HFF-Myc (cell line): ENCODE results near the gene PARD3.
"Not testable (repeated sequence)": the region's sequence is repeated elsewhere in the genome, so short reads cannot be mapped to it uniquely, and the experiment has no call there.

Source experiments
- DNase-seq: peaks from one replicate; pipeline ENCODE4 v3.0.0-alpha.2; 2011; ENCODE audit warnings: low read depth; ENCODE audit errors: extremely low read depth
- H3K4me3 ChIP-seq: replicated peaks from 2 replicates; pipeline ENCODE4 v1.5.1; 2011; ENCODE audit warnings: low read depth, mild to moderate bottlenecking, control low read depth, low read length
- TF ChIP-seq, protein P1 (sequence below): IDR thresholded peaks from 2 replicates; pipeline ENCODE4 v1.5.1; 2012; ENCODE audit warnings: mild to moderate bottlenecking, low read depth, low read length, control low read depth; ENCODE audit errors: missing control alignments

PARD3 gene

DNA sequence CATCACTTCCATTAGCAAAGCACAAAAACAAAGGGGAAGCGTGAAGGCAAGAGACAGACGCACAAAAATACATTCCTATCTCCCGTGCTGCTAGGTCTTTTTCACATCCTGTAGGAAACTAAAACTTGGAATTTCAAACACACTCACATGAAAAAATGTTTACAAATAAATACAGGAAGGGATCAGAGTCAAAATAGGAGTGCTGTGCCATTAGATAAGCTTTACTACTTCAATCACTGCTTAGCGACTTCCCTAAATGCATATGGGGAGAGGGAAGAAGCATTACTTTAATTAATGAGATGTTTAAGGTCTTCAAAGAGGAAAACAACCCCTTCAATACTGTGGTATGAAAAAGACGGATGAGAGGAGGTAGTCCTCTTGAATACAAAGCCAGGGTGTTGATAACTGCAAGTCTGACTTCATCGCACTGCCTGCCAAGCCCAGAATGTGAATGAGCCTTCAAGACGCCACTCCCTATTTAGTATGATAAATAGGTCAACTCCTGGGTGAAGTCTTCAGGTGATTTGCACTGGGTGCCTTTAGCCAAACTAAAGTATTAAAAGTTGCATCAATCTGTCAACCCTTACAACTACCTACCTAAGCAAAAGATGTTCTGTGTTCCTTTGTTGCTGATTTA lies 13.9 kb downstream of the PARD3 start:
- TF ChIP-seq, protein P1, sequence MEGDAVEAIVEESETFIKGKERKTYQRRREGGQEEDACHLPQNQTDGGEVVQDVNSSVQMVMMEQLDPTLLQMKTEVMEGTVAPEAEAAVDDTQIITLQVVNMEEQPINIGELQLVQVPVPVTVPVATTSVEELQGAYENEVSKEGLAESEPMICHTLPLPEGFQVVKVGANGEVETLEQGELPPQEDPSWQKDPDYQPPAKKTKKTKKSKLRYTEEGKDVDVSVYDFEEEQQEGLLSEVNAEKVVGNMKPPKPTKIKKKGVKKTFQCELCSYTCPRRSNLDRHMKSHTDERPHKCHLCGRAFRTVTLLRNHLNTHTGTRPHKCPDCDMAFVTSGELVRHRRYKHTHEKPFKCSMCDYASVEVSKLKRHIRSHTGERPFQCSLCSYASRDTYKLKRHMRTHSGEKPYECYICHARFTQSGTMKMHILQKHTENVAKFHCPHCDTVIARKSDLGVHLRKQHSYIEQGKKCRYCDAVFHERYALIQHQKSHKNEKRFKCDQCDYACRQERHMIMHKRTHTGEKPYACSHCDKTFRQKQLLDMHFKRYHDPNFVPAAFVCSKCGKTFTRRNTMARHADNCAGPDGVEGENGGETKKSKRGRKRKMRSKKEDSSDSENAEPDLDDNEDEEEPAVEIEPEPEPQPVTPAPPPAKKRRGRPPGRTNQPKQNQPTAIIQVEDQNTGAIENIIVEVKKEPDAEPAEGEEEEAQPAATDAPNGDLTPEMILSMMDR = no peak
- no peak overlapping the region for H3K4me3 ChIP-seq
- no peak for DNase-seq

DNA sequence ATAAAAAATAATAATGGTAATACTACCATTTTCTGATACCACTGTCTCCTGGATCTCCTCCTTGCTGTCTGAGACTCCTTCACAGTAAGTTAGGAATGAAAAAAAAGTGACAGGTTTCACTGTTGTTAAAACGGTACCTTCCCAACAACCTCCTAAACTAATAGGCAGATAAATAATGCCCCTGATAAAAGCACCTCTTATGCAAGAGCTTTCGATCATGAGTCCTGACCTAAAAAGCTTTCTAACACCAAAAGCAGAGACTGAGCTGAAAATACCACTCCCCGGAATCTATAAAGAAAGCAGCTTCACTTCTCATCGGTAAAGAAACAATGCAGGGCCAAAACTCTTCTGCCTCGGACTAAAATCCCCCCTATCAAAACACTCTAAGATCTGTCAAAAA lies 14.5 kb downstream of the PARD3 start:
- no peak for DNase-seq
- H3K4me3 ChIP-seq = no peak overlapping the region
- TF ChIP-seq, protein P1 = no peak

DNA sequence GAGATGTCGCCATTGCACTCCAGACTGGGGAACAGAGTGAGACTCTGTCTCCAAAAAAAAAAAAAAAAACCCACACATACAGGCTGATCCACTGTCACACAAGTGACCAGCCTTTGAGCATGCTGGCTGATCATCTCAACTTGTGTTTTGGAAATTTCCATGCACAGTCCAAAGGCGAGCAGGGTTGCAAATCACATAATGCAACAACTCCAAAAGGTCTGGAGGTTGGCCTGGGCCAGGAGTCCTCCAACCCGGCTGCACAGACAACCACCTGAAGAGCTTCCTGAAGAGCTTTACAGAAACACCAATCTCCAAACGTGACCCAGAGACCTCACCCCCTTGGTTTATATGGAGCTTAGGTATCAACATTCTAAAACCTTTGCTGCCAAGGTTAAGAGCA lies 16.4 kb downstream of the PARD3 start:
- DNase-seq = no peak
- TF ChIP-seq, protein P1 = no peak

DNA sequence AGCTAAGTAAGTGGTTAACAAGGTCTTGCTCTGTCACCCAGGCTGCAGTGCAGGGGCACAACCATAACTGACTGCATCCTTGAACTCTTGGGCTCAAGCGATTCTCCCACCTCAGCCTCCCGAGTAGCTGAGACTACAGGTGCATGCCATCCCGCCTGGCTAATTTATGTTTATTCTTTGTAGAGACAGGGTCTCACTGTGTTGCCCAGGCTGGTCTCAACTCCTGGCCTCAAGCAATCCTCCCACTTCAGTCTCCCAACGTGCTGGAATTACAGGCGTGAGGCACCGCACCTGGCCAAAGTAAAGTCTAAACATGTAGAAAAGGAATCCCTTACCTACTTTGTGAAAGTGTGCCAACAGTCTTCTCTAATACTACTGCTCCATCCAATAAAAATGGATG lies 17.9 kb downstream of the PARD3 start:
- TF ChIP-seq, protein P1 = no peak
- H3K4me3 ChIP-seq = no peak overlapping the region
- DNase-seq = no peak

More for the DNA sequence above, 16.4 kb downstream of the PARD3 start:
- no peak overlapping the region for H3K4me3 ChIP-seq

DNA sequence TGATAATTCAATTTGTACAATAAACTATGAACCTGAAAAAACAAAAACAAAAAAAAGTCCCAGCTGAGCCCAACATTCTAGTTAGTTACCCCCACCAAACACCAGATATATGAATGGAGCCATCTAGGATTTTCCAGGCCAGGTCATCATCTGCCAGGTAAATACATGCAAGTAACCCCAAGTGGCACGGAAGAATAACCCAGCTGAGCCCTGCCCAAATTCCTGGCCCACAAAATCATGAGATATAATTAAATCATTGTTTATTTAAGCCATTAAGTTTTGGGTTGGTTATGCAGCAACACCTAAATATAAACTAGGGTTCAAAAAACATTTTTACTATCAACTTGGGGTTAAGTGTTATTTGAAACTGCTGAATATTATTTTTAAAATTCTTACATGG lies 19.0 kb downstream of the PARD3 start:
- TF ChIP-seq, protein P1 = no peak
- H3K4me3 ChIP-seq = no peak overlapping the region

DNA sequence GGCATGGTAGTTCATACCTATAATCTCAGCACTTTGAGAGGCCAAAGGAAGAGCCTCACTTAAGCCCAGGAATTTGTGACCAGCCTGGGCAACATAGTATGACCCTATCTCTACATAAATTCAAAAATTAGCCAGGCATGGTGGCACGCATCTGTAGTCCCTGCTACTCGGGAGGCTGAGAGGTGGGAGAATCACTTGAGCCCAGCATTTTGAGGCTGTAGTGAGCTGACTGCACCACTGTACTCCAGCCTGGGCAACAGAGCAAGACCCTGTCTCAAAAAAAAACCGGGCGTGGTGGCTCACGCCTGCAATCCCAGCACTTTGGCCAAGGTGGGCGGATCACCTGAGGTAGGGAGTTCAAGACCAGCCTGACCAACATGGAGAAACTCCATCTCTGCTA lies 19.8 kb downstream of the PARD3 start:
- TF ChIP-seq, protein P1 = no peak
- DNase-seq = no peak
- H3K4me3 ChIP-seq = no peak overlapping the region

More for the DNA sequence above, 19.0 kb downstream of the PARD3 start:
- no peak for DNase-seq

DNA sequence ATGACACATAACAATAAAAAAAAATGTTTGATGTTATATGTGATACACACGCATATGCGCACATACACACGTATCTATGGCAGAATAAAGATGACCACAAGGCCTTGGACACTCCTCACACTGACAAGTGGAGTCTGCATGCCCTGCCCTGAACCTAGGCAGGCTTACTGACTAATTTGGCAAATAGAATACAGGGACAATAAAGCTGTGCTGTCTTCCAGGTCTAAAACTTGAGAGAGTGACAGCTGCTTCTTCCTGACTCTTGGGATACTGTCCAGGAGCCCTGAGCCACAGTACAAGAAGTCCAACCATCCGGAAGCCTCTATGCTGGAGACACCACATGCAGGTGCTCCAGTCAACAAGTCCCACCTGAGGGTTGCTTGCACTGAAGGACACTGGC lies 20.3 kb downstream of the PARD3 start:
- TF ChIP-seq, protein P1 = no peak
- no peak for DNase-seq
- no peak overlapping the region for H3K4me3 ChIP-seq

DNA sequence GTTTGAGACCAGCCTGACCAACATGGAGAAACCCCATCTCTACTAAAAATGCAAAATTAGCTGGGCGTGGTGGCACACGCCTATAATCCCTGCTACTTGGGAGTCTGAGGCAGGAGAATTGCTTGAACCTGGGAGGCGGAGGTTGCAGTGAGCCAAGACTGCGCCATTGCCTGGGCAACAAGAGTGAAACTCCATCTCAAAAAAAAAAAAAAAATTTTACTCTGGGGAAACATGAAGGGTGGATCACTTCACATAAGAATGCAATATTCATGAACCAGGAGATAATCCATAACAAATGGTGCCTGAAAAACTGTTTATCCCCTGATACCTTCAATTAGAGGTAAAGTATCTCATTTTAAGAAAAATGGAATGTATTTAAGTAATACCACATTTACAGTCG lies 21.5 kb downstream of the PARD3 start:
- not testable (repeated sequence) for DNase-seq, H3K4me3 ChIP-seq
